Keratinocyte (primary cell): ENCODE results near the gene C2orf72. TPM values are rescaled to one million over a fixed set of nuclear protein-coding genes. Genes with fewer than 3 reads are reported as not detected.

ENCODE experiments used
- DNase-seq: peaks from one replicate; pipeline ENCODE4 v3.0.0-alpha.2; 2011; ENCODE audit warnings: low read depth, missing footprints, low spot score
- FAIRE-seq: peaks from 2 replicates; lab custom pipeline; 2011; peaks lifted over from hg19 to GRCh38; lab: Jason Lieb, UNC
- H2AFZ ChIP-seq: 2 replicates; pipeline ENCODE4 v1.6.0; 2012; ENCODE audit warnings: low read length, control low read depth, inconsistent platforms; ENCODE audit not compliant: control insufficient read depth
- H3K27ac ChIP-seq: 2 replicates; pipeline ENCODE4 v1.5.1; 2011; ENCODE audit warnings: low read length; ENCODE audit not compliant: control insufficient read depth, insufficient read depth
- H3K27me3 ChIP-seq: 3 replicates; pipeline ENCODE4 v1.6.0; 2011; ENCODE audit warnings: low read length; ENCODE audit not compliant: control insufficient read depth, insufficient read depth; ENCODE audit errors: extremely low read depth
- H3K36me3 ChIP-seq, 2 experiments: 2 replicates in 1 of 2; 3 replicates in 1 of 2; pipeline ENCODE4 v1.5.1; 2011; ENCODE audit warnings: low read length in 2 of 2, mild to moderate bottlenecking in 1 of 2; ENCODE audit not compliant: control insufficient read depth in 2 of 2, insufficient read depth in 2 of 2; ENCODE audit errors: extremely low read depth in 1 of 2
- H3K4me1 ChIP-seq: 3 replicates; pipeline ENCODE4 v1.5.1; 2011; ENCODE audit warnings: low read length; ENCODE audit not compliant: control insufficient read depth, insufficient read depth; ENCODE audit errors: extremely low read depth
- H3K4me2 ChIP-seq: 3 replicates; pipeline ENCODE4 v1.6.0; 2011; ENCODE audit warnings: low read depth, low read length; ENCODE audit not compliant: control insufficient read depth, insufficient read depth; ENCODE audit errors: extremely low read depth
- H3K4me3 ChIP-seq, 3 experiments: fragments of 200-600 bp in 1 of 3; sonication (generic) in 1 of 3; 2 replicates in 2 of 3; 3 replicates in 1 of 3; pipeline ENCODE4 v1.5.1; 2011 to 2016; ENCODE audit warnings: low read length in 3 of 3, mild to moderate bottlenecking in 3 of 3, control low read depth in 2 of 3, inconsistent platforms in 1 of 3, low read depth in 1 of 3, mixed read lengths in 1 of 3, mixed run types in 1 of 3, moderate library complexity in 1 of 3; ENCODE audit not compliant: control insufficient read depth in 2 of 3, insufficient read depth in 2 of 3; ENCODE audit errors: extremely low read depth in 1 of 3
- H3K79me2 ChIP-seq: 2 replicates; pipeline ENCODE4 v1.6.0; 2012; ENCODE audit warnings: low read length; ENCODE audit not compliant: control insufficient read depth, insufficient read depth
- H3K9ac ChIP-seq: 3 replicates; pipeline ENCODE4 v1.6.0; 2011; ENCODE audit warnings: low read length; ENCODE audit not compliant: control insufficient read depth, insufficient read depth; ENCODE audit errors: extremely low read depth
- H3K9me1 ChIP-seq: 3 replicates; pipeline ENCODE4 v1.6.0; 2011; ENCODE audit warnings: low read length; ENCODE audit not compliant: control insufficient read depth, insufficient read depth; ENCODE audit errors: extremely low read depth
- H3K9me3 ChIP-seq: 2 replicates; pipeline ENCODE4 v1.5.1; 2012; ENCODE audit warnings: low read depth, low read length; ENCODE audit not compliant: control insufficient read depth
- H4K20me1 ChIP-seq: 3 replicates; pipeline ENCODE4 v1.6.0; 2011; ENCODE audit warnings: low read length; ENCODE audit not compliant: control insufficient read depth, insufficient read depth; ENCODE audit errors: extremely low read depth
- CTCF ChIP-seq, 3 experiments: IDR thresholded peaks in 1 of 3; conservative IDR thresholded peaks in 1 of 3; optimal IDR thresholded peaks in 1 of 3; 2 replicates in 2 of 3; 3 replicates in 1 of 3; pipeline versions ENCODE3 to v1.5.1; 2011; ENCODE audit warnings: low read length in 3 of 3, mild to moderate bottlenecking in 3 of 3, moderate library complexity in 2 of 3, control low read depth in 1 of 3, inconsistent platforms in 1 of 3; ENCODE audit not compliant: insufficient read depth in 2 of 3; ENCODE audit errors: extremely low read depth in 1 of 3
- EZH2 ChIP-seq: IDR thresholded peaks from one replicate; pipeline ENCODE4 v1.6.1; 2012; ENCODE audit warnings: inconsistent platforms, mild to moderate bottlenecking, low read length, moderate library complexity
- dilution Hi-C: fragments of 300-500 bp; cut with MboI; formaldehyde crosslinking; loops from one replicate; pipeline ENCODE4 v1.7.0; 2020; ENCODE audit warnings: low sequenced_read_pairs; ENCODE audit not compliant: extremely low pct_ligation_motif_present
- polyA plus RNA-seq, 5 experiments: library from polyadenylated mRNA; depleted of rRNA in 3 of 5; stranded (reverse) in 3 of 5; stranded (forward) in 1 of 5; unstranded in 1 of 5; fragments of >200 nt; gene quantifications; 1 replicate in 1 of 5; 2 replicates in 3 of 5; 3 replicates in 1 of 5; pipeline versions ENCODE4 v1.2.1 to v1.2.3, GENCODE V29; 2011 to 2012; ENCODE audit warnings: missing spikeins in 2 of 5, low read depth in 1 of 5, low replicate concordance in 1 of 5

The C2orf72 gene
- polyA plus RNA-seq, 1 donor (not counting 4 experiments of a cell fraction or from before 2014, with no cell fraction given) = not detected

GRCh38 chr2:231050018-231050901, 12.9 kb downstream of the C2orf72 start:
- H3K4me3 ChIP-seq = no peak overlapping the region
- no peak overlapping the region for H3K9ac ChIP-seq
- H3K4me1 ChIP-seq = peaks cover 4% of the 10 kb centered on the region
- H3K79me2 ChIP-seq = no peaks in the 10 kb centered on the region
- H2AFZ ChIP-seq = no peak overlapping the region
- no peak for DNase-seq
- no peak for FAIRE-seq
- dilution Hi-C loops = no loop called here
- TF ChIP-seq EZH2 = no peak
- no peak for TF ChIP-seq CTCF (optimal IDR thresholded peaks at IDR 0.05 in 1 of 3, IDR thresholded peaks at IDR 0.05 in 1 of 3, conservative IDR thresholded peaks at IDR 0.05 in 1 of 3; ENCODE audit: extremely low read depth in 1 of 3, insufficient read depth in 2 of 3, low read length in 3 of 3)
- H3K27me3 ChIP-seq = peaks cover 17% of the 10 kb centered on the region
- no peaks in the 10 kb centered on the region for H3K9me3 ChIP-seq
- no peaks in the 10 kb centered on the region for H3K9me1 ChIP-seq
- no peaks in the 10 kb centered on the region for H4K20me1 ChIP-seq
- no peak overlapping the region for H3K4me2 ChIP-seq
- H3K27ac ChIP-seq = no peak overlapping the region
- H3K36me3 ChIP-seq = no peaks in the 10 kb centered on the region

GRCh38 chr2:231051116-231051515, 13.8 kb downstream of the C2orf72 start:
- H3K79me2 ChIP-seq = no peaks in the 10 kb centered on the region
- dilution Hi-C loops = no loop called here
- no peaks in the 10 kb centered on the region for H3K36me3 ChIP-seq
- H3K4me3 ChIP-seq = no peak overlapping the region
- H4K20me1 ChIP-seq = no peaks in the 10 kb centered on the region
- TF ChIP-seq CTCF (optimal IDR thresholded peaks at IDR 0.05 in 1 of 3, IDR thresholded peaks at IDR 0.05 in 1 of 3, conservative IDR thresholded peaks at IDR 0.05 in 1 of 3; ENCODE audit: extremely low read depth in 1 of 3, insufficient read depth in 2 of 3, low read length in 3 of 3) (no peak), EZH2 (no peak)
- DNase-seq (no peak), FAIRE-seq (no peak)
- H3K4me1 ChIP-seq = peaks cover 4% of the 10 kb centered on the region
- no peak overlapping the region for H3K9ac ChIP-seq
- H3K27me3 ChIP-seq = peaks cover 17% of the 10 kb centered on the region
- no peak overlapping the region for H3K27ac ChIP-seq
- H2AFZ ChIP-seq = no peak overlapping the region
- no peak overlapping the region for H3K4me2 ChIP-seq
- no peaks in the 10 kb centered on the region for H3K9me1 ChIP-seq
- no peaks in the 10 kb centered on the region for H3K9me3 ChIP-seq
